Stimulated activated memory B cell treated with anti-CD40 and anti-IgM and Interleukin-4, amounts not matched to agents 10 μg/mL and 1 μg/mL and 100 μg/mL, for 72 hours (primary cell): ENCODE data around the gene NAV3.
"Not testable (repeated sequence)": the region's sequence is repeated elsewhere in the genome, so short reads cannot be mapped to it uniquely, and the experiment has no call there.

Experiments
- ATAC-seq: fragments of 150-1000 bp; cut with Tn5 transposase; 2 replicates; pipeline ENCODE4 v1.10.0; 2021
- H3K27ac Mint-ChIP-seq: one replicate; pipeline ENCODE4 v1.8.0; 2022; ENCODE audit warnings: mild to moderate bottlenecking, mixed read lengths
- H3K27me3 Mint-ChIP-seq: one replicate; pipeline ENCODE4 v1.8.0; 2022; ENCODE audit warnings: mixed read lengths
- H3K36me3 Mint-ChIP-seq: one replicate; pipeline ENCODE4 v1.8.0; 2022; ENCODE audit warnings: mixed read lengths
- H3K4me1 Mint-ChIP-seq: one replicate; pipeline ENCODE4 v1.8.0; 2022; ENCODE audit warnings: mixed read lengths
- H3K4me3 Mint-ChIP-seq: one replicate; pipeline ENCODE4 v1.8.0; 2022; ENCODE audit warnings: mild to moderate bottlenecking, moderate library complexity, mixed read lengths
- H3K9me3 Mint-ChIP-seq: one replicate; pipeline ENCODE4 v1.8.0; 2022; ENCODE audit warnings: mixed read lengths

Gene NAV3

GRCh38 chr12:78060186-78060585 lies 229.5 kb downstream of the NAV3 start:
- Mint-ChIP-seq H3K4me1 (no peaks in the 10 kb centered on the region), H3K36me3 (no peaks in the 10 kb centered on the region), H3K27me3 (no peaks in the 10 kb centered on the region), H3K27ac (no peak overlapping the region), H3K4me3 (no peak overlapping the region), H3K9me3 (no peaks in the 10 kb centered on the region)
- no peak for ATAC-seq

GRCh38 chr12:78062786-78063185 lies 232.1 kb downstream of the NAV3 start:
- Mint-ChIP-seq H3K4me1 (no peaks in the 10 kb centered on the region), H3K36me3 (no peaks in the 10 kb centered on the region), H3K27me3 (no peaks in the 10 kb centered on the region), H3K4me3 (no peak overlapping the region), H3K27ac (no peak overlapping the region), H3K9me3 (no peaks in the 10 kb centered on the region)
- ATAC-seq, result no peak

- Mint-ChIP-seq H3K27ac (no peak overlapping the region), H3K9me3 (no peaks in the 10 kb centered on the region), H3K27me3 (no peaks in the 10 kb centered on the region), H3K4me3 (no peak overlapping the region), H3K36me3 (no peaks in the 10 kb centered on the region), H3K4me1 (no peaks in the 10 kb centered on the region)
- ATAC-seq, result peak; percentile 40
Measured at GRCh38 chr12:78081590-78082314, 251.1 kb downstream of the NAV3 start.

GRCh38 chr12:78085542-78086182 lies 255.0 kb downstream of the NAV3 start:
- no peak overlapping the region for H3K4me3 Mint-ChIP-seq
- no peaks in the 10 kb centered on the region for H3K4me1 Mint-ChIP-seq
- no peaks in the 10 kb centered on the region for H3K9me3 Mint-ChIP-seq
- no peaks in the 10 kb centered on the region for H3K36me3 Mint-ChIP-seq
- no peak overlapping the region for H3K27ac Mint-ChIP-seq
- H3K27me3 Mint-ChIP-seq, result no peaks in the 10 kb centered on the region
- ATAC-seq, result no peak

- H3K4me3 Mint-ChIP-seq, result no peak overlapping the region
- H3K4me1 Mint-ChIP-seq, result no peaks in the 10 kb centered on the region
- ATAC-seq, result no peak
- no peak overlapping the region for H3K27ac Mint-ChIP-seq
- no peaks in the 10 kb centered on the region for H3K36me3 Mint-ChIP-seq
- H3K9me3 Mint-ChIP-seq, result no peaks in the 10 kb centered on the region
- H3K27me3 Mint-ChIP-seq, result no peaks in the 10 kb centered on the region
Measured at GRCh38 chr12:78086553-78087362, 256.1 kb downstream of the NAV3 start.

GRCh38 chr12:78087363-78087675 lies 256.6 kb downstream of the NAV3 start:
- H3K9me3 Mint-ChIP-seq, result no peaks in the 10 kb centered on the region
- ATAC-seq, result no peak
- no peaks in the 10 kb centered on the region for H3K27me3 Mint-ChIP-seq
- no peak overlapping the region for H3K27ac Mint-ChIP-seq
- no peaks in the 10 kb centered on the region for H3K36me3 Mint-ChIP-seq
- H3K4me3 Mint-ChIP-seq, result no peak overlapping the region
- H3K4me1 Mint-ChIP-seq, result no peaks in the 10 kb centered on the region

GRCh38 chr12:78088391-78088832 lies 257.7 kb downstream of the NAV3 start:
- Mint-ChIP-seq H3K9me3 (no peaks in the 10 kb centered on the region), H3K27ac (no peak overlapping the region), H3K4me1 (no peaks in the 10 kb centered on the region), H3K27me3 (no peaks in the 10 kb centered on the region), H3K36me3 (no peaks in the 10 kb centered on the region), H3K4me3 (no peak overlapping the region)
- ATAC-seq, result no peak

- H3K9me3 Mint-ChIP-seq, result peaks cover under 1% of the 10 kb centered on the region
- no peak for ATAC-seq
- no peak overlapping the region for H3K27ac Mint-ChIP-seq
- no peaks in the 10 kb centered on the region for H3K4me1 Mint-ChIP-seq
- H3K36me3 Mint-ChIP-seq, result no peaks in the 10 kb centered on the region
- H3K27me3 Mint-ChIP-seq, result no peaks in the 10 kb centered on the region
- no peak overlapping the region for H3K4me3 Mint-ChIP-seq
Measured at GRCh38 chr12:78090266-78090665, 259.6 kb downstream of the NAV3 start.

- no peak for ATAC-seq
- Mint-ChIP-seq H3K27ac (no peak overlapping the region), H3K9me3 (peaks cover 6% of the 10 kb centered on the region), H3K36me3 (no peaks in the 10 kb centered on the region), H3K27me3 (no peaks in the 10 kb centered on the region), H3K4me3 (no peak overlapping the region), H3K4me1 (no peaks in the 10 kb centered on the region)
Measured at GRCh38 chr12:78095623-78096022, 264.9 kb downstream of the NAV3 start.

GRCh38 chr12:78096909-78097597 lies 266.4 kb downstream of the NAV3 start:
- H3K4me1 Mint-ChIP-seq, result no peaks in the 10 kb centered on the region
- no peaks in the 10 kb centered on the region for H3K36me3 Mint-ChIP-seq
- H3K4me3 Mint-ChIP-seq, result no peak overlapping the region
- no peak overlapping the region for H3K27ac Mint-ChIP-seq
- H3K9me3 Mint-ChIP-seq, result peaks cover 6% of the 10 kb centered on the region
- ATAC-seq, result no peak
- H3K27me3 Mint-ChIP-seq, result no peaks in the 10 kb centered on the region

- no peaks in the 10 kb centered on the region for H3K36me3 Mint-ChIP-seq
- H3K9me3 Mint-ChIP-seq, result peaks cover 6% of the 10 kb centered on the region
- no peak overlapping the region for H3K27ac Mint-ChIP-seq
- no peaks in the 10 kb centered on the region for H3K27me3 Mint-ChIP-seq
- no peaks in the 10 kb centered on the region for H3K4me1 Mint-ChIP-seq
- ATAC-seq, result no peak
- no peak overlapping the region for H3K4me3 Mint-ChIP-seq
Measured at GRCh38 chr12:78099806-78100205, 269.1 kb downstream of the NAV3 start.

- ATAC-seq, result no peak
- no peaks in the 10 kb centered on the region for H3K27me3 Mint-ChIP-seq
- H3K27ac Mint-ChIP-seq, result no peak overlapping the region
- peaks cover 2% of the 10 kb centered on the region for H3K9me3 Mint-ChIP-seq
- H3K4me1 Mint-ChIP-seq, result no peaks in the 10 kb centered on the region
- no peaks in the 10 kb centered on the region for H3K36me3 Mint-ChIP-seq
- no peak overlapping the region for H3K4me3 Mint-ChIP-seq
Measured at GRCh38 chr12:78101113-78101876, 270.6 kb downstream of the NAV3 start.

GRCh38 chr12:78101946-78102635 lies 271.4 kb downstream of the NAV3 start:
- peak; percentile 31 for ATAC-seq
- no peak overlapping the region for H3K27ac Mint-ChIP-seq

GRCh38 chr12:78102801-78103200 lies 272.1 kb downstream of the NAV3 start:
- peak; percentile 20 for ATAC-seq
- H3K27me3 Mint-ChIP-seq, H3K36me3 Mint-ChIP-seq, H3K9me3 Mint-ChIP-seq, H3K27ac Mint-ChIP-seq, H3K4me1 Mint-ChIP-seq, H3K4me3 Mint-ChIP-seq: not testable (repeated sequence)

More at GRCh38 chr12:78101946-78102635, 271.4 kb downstream of the NAV3 start:
- Mint-ChIP-seq H3K4me3 (no peak overlapping the region), H3K27me3 (no peaks in the 10 kb centered on the region), H3K4me1 (no peaks in the 10 kb centered on the region), H3K36me3 (no peaks in the 10 kb centered on the region), H3K9me3 (no peaks in the 10 kb centered on the region)
